HG03064 (cell line): Measurements from ENCODE around the gene FCGR3A.

Experiments
- ATAC-seq: cut with Tn5 transposase; IDR thresholded peaks from one replicate; pipeline ENCODE4 v1.9.1; 2021; ENCODE audit warnings: low read depth; ENCODE audit not compliant: unreplicated experiment

Gene FCGR3A

DNA sequence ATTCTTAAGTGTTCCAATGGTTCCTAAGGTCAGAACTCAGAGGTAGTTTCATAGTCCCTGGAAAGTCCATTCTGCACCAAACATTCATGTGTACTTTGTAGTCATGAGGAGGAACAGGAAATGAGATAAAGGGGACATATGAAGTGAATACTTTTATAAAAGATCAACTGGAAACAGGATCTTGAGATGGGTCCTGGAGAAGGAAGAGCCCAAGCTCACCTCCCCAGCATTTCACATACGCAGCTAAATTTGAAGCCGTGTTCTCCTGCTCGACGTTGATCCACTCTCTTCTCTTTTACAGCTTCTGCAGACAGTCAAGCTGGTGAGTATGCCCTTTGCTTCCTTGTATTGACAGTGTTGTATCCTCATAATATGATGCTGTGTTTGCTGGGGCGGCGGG, 43.9 kb downstream of the FCGR3A start:
- ATAC-seq, result no peak

DNA sequence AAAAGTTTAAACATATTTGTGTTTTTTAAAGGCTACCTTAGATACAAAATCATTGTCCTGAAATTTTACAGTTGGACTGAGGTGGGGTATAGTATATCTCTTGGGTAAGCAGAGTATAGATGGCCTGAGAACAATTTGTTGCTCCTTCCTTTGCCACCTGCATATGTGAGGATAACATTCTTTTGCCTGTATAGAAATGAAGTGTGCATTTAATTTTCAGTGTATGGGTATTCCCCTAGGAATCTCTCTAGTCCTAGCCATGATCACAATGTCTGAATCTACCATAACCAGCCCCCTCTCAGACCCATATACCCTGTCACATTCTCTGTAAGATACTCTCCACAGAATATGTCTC, 46.2 kb downstream of the FCGR3A start:
- ATAC-seq, result no peak

DNA sequence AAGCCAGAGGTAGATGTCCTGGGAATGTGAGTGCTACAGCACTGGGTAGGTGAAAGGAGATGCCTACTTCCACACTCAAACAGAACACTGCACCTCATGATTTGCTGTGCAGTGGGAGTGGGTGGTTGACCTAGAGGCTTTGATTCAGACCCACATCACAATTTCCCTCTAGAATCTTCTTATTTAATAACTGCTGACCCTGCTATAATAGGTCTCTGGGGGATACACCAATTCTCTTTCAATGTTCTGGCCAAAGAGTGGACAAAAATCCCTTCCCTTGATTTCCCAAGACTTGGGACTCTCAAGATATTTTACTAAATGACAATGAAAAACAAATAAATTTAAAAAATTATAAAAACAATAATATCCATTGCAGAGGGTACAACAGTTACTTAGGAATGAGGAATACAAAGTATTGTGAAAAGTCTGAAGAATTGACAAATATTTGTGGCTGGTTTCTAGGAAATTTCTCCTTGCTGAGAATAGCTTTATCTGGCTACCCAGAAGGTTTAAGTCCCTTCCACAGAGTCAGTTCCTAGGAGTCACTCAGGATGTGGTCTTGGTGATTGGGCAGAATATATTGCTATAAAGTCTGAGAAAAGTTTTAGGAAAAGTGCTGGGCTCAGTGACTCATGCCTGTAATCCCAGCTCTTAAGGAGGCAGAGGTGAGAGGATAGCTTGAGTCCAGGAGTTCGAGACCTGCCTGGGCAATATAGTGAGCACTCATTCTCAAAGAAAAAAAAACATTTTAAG, 46.8 kb downstream of the FCGR3A start:
- ATAC-seq, result no peak

DNA sequence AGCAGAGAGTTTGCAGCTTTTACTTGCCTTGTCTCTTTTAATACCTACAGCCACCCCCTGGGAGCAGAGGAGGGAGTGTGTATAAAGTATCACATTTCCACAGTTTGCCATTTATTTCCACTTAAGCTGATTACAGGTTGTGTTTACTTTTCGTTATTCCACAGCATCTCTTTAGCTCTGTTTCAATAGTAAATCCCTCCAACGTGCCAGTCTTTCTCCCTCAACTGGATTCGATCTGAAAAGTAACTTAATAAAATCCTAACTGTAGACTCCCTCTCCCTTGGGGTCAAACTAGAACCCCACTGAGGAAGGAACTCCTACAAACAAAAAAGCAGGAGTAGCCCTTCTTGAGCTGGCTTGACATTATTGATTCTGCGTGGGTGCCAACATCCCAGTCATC, 47.4 kb downstream of the FCGR3A start:
- ATAC-seq, result no peak

DNA sequence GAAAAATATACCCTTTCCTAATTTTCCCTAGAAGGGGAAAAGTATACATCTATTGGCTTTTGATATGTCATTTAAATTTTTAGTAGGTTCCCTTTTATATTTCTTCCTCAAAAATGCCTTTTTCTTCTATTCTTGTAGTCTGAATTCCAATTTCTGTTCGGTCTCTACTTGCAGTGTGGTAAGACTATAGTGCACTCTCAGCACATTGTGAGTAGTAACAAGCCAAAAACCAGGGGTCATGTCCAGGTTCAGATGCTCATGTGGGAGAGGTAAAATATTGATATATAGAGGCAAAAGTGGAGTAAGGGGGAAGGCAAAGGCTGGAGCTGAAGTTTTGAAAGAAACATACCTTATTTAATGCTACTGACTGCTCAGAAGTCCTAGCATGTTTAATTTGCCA, 48.4 kb downstream of the FCGR3A start:
- ATAC-seq, result no peak

DNA sequence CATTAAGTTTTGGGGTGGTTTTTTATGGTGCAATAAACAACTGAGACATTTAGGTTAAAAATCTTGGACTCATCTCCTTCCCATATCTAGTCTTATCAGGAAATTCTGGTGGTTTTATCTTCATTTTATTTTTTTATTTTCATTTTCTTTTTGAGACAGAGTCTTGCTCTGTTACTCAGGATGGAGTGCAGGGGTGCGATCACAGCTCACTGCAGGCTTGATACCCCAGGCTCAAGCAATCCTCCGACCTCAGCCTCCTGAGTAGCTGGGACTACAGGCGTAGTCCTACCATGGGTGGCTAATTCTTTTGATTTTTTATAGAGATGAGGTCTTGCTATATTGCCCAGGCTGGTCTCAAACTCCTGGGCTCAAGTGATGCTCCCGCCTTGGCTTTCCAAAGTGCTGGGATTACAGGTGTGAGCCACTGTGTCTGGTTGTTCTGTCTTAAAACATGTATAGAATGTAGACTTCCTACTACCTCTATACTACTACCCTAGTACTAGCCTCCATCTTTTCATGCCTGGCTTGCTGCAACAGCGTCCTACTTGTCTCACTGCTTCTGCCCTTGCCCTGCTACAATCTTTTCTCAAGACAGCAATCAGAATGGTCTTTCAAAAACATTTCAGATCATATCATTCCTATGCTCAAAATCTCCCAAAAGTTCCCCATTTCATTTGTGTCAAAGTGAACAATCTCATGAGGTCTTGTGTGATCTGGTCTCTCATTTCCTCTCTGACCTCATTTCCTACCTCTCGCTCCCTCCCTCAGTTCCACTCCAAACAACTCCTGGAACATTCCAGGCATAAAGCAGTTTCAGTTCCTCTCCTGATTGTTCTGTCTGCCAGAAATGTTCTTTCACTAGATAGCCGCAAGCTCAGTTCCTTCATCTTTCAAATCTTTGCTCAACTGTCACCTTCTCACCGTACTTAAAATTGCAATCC, 50.2 kb downstream of the FCGR3A start:
- no peak for ATAC-seq

DNA sequence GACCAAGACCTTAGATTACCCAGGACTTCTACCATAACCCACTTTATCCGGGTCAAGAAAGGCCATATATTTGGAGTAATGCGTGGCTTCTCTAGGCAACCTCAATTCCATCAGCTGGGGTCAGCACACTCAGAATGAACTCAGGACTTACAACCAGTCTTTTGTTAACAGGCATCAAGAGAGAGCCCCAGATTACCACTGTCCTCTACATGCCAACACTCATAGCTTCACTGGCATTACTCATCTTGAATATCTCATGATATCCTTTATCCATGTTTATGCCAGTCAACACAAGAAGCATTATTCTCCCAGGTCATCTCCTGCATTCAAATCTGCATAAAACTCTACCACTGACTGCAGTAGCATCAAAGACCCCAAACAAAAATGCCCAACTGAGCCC, 51.0 kb downstream of the FCGR3A start:
- ATAC-seq, result no peak

DNA sequence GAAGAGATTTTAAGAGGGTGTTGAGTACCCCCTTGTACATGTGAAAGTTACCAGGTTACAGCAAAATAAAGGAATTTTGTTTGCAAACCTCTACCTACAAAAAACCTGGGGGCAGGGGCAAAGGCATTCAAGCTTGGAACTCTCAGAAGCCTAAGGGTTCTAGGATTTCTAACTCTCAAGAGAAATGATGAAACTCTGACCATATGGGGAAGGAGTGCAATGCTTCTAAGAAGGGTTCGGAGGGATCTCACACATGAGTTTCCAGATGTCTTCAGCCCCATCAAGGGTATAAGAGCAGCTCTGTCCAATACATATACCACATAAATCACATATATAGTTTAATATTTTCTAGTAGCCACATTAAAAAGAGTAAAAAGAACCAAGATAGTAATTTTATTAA, 51.7 kb downstream of the FCGR3A start:
- ATAC-seq, result no peak

DNA sequence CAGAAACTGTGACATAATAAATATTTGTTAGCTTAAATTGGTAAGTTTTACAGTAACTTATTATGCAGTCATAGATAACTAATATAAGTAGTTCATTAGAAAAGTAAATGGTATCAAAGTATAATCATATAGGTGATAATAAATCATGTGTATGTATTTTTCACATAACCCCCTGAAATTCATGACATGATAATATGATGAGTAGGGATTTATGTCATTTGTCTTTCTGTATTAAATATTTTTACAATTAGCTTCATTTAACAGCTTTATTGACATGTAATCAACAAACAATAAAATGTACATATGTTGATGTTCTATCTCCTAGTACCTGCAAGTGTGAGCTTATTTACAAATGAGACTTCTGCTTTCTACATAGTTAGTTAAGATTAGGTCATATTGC, 54.1 kb downstream of the FCGR3A start:
- ATAC-seq, result no peak

DNA sequence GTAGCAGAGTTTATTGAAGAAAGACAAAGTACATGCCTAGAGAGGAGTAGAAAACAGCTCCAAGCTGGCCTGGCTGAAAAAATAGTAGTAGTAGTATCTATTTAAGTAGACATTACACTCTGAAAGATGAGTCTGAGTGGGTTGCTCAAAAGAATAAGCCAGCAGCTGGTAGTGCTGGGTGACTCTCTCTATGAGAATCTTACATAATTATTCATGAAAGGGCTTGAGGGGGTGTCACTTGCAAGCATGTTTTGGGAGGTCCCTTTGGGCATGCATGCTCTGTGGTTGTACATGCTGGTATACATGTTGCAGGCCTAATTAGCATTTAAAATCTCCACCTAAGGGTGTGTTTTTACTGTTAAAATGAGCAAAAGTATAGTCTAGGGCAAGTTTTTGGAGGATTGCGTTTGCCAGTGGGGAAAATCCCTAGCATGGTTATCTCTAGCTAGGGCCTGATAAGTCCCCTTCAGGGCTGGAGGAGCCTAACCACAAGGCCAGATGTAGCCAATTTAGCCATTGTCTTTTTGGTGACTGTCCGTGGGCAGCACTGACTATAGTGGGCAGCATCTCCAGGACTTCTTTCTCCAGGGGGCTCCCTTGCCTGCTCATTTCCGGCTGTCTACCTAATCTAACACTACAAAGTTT, 55.4 kb downstream of the FCGR3A start:
- no peak for ATAC-seq

DNA sequence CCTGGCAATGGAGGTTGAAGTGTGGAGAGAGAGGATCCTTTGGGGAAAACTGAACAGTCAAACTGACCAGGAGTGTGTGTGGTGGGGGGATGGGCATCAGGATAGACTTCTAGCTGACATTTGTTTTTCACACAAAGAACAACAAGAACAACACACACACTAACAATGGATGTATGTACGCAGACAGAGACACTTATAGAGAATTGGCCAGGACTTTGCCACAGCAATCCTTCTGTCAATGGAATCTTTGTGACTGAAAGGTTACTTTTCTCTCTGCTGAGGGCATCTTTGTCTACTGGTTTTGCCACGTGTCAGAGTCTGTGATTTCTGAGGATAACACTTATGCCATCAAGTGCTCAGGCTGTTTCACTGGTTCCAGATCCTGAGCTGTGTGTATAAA, 56.8 kb downstream of the FCGR3A start:
- ATAC-seq, result no peak
